HEK293 (cell line): ENCODE results near the gene ZNF625.

ENCODE experiments used
- CTCF ChIA-PET: fragments of 350-600 bp; formaldehyde crosslinking; extraction: SDS; loops from one replicate; lab custom pipeline; 2021; ENCODE audit warnings: antibody characterized with exemption; lab: Yijun Ruan, JAX
- POLR2A ChIA-PET: fragments of 300-600 bp; formaldehyde crosslinking; extraction: SDS; loops from one replicate; lab custom pipeline; 2020; ENCODE audit warnings: antibody characterized with exemption, inconsistent platforms; lab: Yijun Ruan, JAX
- H3K27ac ChIP-seq: fragments of 200-500 bp; sonication (Bioruptor generic); 2 replicates; pipeline ENCODE4 v1.5.1; 2014; ENCODE audit warnings: low read depth, low read length, control low read depth, inconsistent platforms; ENCODE audit errors: extremely low read depth
- H3K36me3 ChIP-seq, 2 experiments: fragments of 200-500 bp in 1 of 2; sonication (Bioruptor generic) in 1 of 2; 1 replicate in 1 of 2; 2 replicates in 1 of 2; pipeline ENCODE4 v1.5.1; 2014 to 2017; ENCODE audit warnings: inconsistent platforms in 2 of 2, low read length in 2 of 2; ENCODE audit not compliant: control insufficient read depth in 2 of 2, insufficient read depth in 1 of 2
- H3K4me1 ChIP-seq: fragments of 200-500 bp; sonication (Bioruptor generic); 2 replicates; pipeline ENCODE4 v1.5.1; 2014; ENCODE audit warnings: mild to moderate bottlenecking, low read length, inconsistent platforms; ENCODE audit not compliant: control insufficient read depth, insufficient read depth
- H3K4me3 ChIP-seq: 2 replicates; pipeline ENCODE4 v1.5.1; 2011; ENCODE audit warnings: low read depth, mild to moderate bottlenecking, control low read depth, low read length, moderate library complexity
- H3K9me3 ChIP-seq: fragments of 200-500 bp; sonication (Bioruptor generic); 2 replicates; pipeline ENCODE4 v1.5.1; 2014; ENCODE audit warnings: low read depth, low read length, inconsistent platforms; ENCODE audit not compliant: control insufficient read depth, insufficient read depth
- BCL6B ChIP-seq: fragments of 450-650 bp; formaldehyde crosslinking; IDR thresholded peaks from 2 replicates; pipeline ENCODE4 v1.5.1; 2017; ENCODE audit warnings: missing biosample characterization, missing genetic modification characterization
- GFI1B ChIP-seq: fragments of 450-650 bp; formaldehyde crosslinking; IDR thresholded peaks from 2 replicates; pipeline ENCODE4 v1.5.1; 2016; ENCODE audit warnings: missing biosample characterization, missing genetic modification characterization
- HIC1 ChIP-seq: fragments of 450-650 bp; formaldehyde crosslinking; IDR thresholded peaks from 2 replicates; pipeline ENCODE4 v1.5.1; 2016; ENCODE audit warnings: missing biosample characterization, missing genetic modification characterization
- HOXA7 ChIP-seq: sonication (generic); formaldehyde crosslinking; IDR thresholded peaks from 2 replicates; pipeline ENCODE4 v1.8.1; 2022; ENCODE audit warnings: missing genetic modification reagents, borderline replicate concordance
- OSR2 ChIP-seq: fragments of 450-650 bp; formaldehyde crosslinking; IDR thresholded peaks from 2 replicates; pipeline ENCODE4 v1.5.1; 2016; ENCODE audit warnings: missing biosample characterization, missing genetic modification characterization
- PRDM1 ChIP-seq: fragments of 450-650 bp; formaldehyde crosslinking; IDR thresholded peaks from 2 replicates; pipeline ENCODE4; 2016; ENCODE audit warnings: missing biosample characterization, missing genetic modification characterization
- ZNF132 ChIP-seq: fragments of 450-650 bp; formaldehyde crosslinking; IDR thresholded peaks from 2 replicates; pipeline ENCODE4 v1.5.1; 2017; ENCODE audit warnings: missing biosample characterization, missing genetic modification characterization, borderline replicate concordance
- ZNF138 ChIP-seq: fragments of 450-650 bp; formaldehyde crosslinking; IDR thresholded peaks from 2 replicates; pipeline ENCODE4 v1.5.1; 2016; ENCODE audit warnings: missing biosample characterization, missing genetic modification characterization, borderline replicate concordance
- ZNF211 ChIP-seq: fragments of 450-650 bp; formaldehyde crosslinking; IDR thresholded peaks from 2 replicates; pipeline ENCODE4 v1.5.1; 2016; ENCODE audit warnings: low read depth, missing biosample characterization, missing genetic modification characterization
- ZNF223 ChIP-seq: fragments of 450-650 bp; formaldehyde crosslinking; IDR thresholded peaks from 2 replicates; pipeline ENCODE4 v1.5.1; 2016; ENCODE audit warnings: missing biosample characterization, missing genetic modification characterization
- ZNF239 ChIP-seq: fragments of 450-650 bp; formaldehyde crosslinking; IDR thresholded peaks from 2 replicates; pipeline ENCODE4 v1.5.1; 2016; ENCODE audit warnings: missing biosample characterization, missing genetic modification characterization
- ZNF335 ChIP-seq: fragments of 450-650 bp; formaldehyde crosslinking; conservative IDR thresholded peaks from 2 replicates; pipeline ENCODE4 v1.5.1; 2016; ENCODE audit warnings: missing biosample characterization, missing genetic modification characterization
- ZNF37A ChIP-seq: fragments of 450-650 bp; IDR thresholded peaks from 2 replicates; pipeline ENCODE4 v1.5.1; 2018; ENCODE audit warnings: missing biosample characterization, missing genetic modification characterization
- ZNF560 ChIP-seq: fragments of 450-650 bp; formaldehyde crosslinking; IDR thresholded peaks from 2 replicates; pipeline ENCODE4 v1.5.1; 2017; ENCODE audit warnings: missing biosample characterization, missing genetic modification characterization, borderline replicate concordance
- ZNF621 ChIP-seq: fragments of 450-650 bp; formaldehyde crosslinking; IDR thresholded peaks from 2 replicates; pipeline ENCODE4 v1.5.1; 2017; ENCODE audit warnings: missing biosample characterization, missing genetic modification characterization
- ZNF624 ChIP-seq: fragments of 450-650 bp; formaldehyde crosslinking; IDR thresholded peaks from 2 replicates; pipeline ENCODE4 v1.5.1; 2017; ENCODE audit warnings: missing biosample characterization, missing genetic modification characterization
- ZNF664 ChIP-seq: fragments of 450-650 bp; formaldehyde crosslinking; IDR thresholded peaks from 2 replicates; pipeline ENCODE4 v1.5.1; 2016; ENCODE audit warnings: missing biosample characterization, missing genetic modification characterization
- ZNF707 ChIP-seq: fragments of 450-650 bp; formaldehyde crosslinking; IDR thresholded peaks from 2 replicates; pipeline ENCODE4 v1.5.1; 2016; ENCODE audit warnings: missing biosample characterization, missing genetic modification characterization
- ZNF776 ChIP-seq: fragments of 450-650 bp; formaldehyde crosslinking; IDR thresholded peaks from 2 replicates; pipeline ENCODE4 v1.5.0; 2017; ENCODE audit warnings: missing biosample characterization, missing genetic modification characterization, borderline replicate concordance
- ZNF791 ChIP-seq: fragments of 450-650 bp; formaldehyde crosslinking; IDR thresholded peaks from 2 replicates; pipeline ENCODE4 v1.5.1; 2016; ENCODE audit warnings: missing biosample characterization, missing genetic modification characterization
- TF ChIP-seq, protein P1 (sequence below): fragments of 450-650 bp; formaldehyde crosslinking; IDR thresholded peaks from 2 replicates; pipeline ENCODE4 v1.5.1; 2017; ENCODE audit warnings: missing biosample characterization, missing genetic modification characterization
- TF ChIP-seq, protein P2 (sequence below): fragments of 450-650 bp; formaldehyde crosslinking; IDR thresholded peaks from 2 replicates; pipeline ENCODE4 v1.5.1; 2016; ENCODE audit warnings: missing biosample characterization, missing genetic modification characterization, low read depth

ZNF625 gene

GRCh38 chr19:12117201-12117970 lies 39.1 kb downstream of the ZNF625 start (continued):
- TF ChIP-seq, protein P1, sequence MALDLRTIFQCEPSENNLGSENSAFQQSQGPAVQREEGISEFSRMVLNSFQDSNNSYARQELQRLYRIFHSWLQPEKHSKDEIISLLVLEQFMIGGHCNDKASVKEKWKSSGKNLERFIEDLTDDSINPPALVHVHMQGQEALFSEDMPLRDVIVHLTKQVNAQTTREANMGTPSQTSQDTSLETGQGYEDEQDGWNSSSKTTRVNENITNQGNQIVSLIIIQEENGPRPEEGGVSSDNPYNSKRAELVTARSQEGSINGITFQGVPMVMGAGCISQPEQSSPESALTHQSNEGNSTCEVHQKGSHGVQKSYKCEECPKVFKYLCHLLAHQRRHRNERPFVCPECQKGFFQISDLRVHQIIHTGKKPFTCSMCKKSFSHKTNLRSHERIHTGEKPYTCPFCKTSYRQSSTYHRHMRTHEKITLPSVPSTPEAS, result no peak
- TF ChIP-seq ZNF624 (tag by site-specific recombination), result no peak
- TF ChIP-seq OSR2 (tag by site-specific recombination), result no peak

DNA sequence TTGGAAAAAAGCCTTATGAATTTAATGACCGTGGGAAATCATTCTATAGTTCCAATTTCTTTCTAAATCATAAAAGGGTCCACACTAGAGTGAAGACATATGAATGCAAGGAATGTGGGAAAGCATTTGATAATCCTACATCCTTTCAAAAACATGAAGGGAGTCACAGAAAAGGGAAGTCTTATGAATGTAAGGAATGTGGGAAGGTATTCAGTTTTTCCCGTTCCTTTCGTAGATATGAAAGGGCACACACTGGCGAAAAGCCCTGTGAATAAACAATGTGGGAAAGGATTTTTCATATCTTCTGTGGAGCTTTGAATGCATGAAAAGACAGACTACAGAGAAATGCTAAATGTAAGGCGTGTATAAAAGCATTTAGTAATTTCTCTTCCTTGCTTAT lies 43.4 kb downstream of the ZNF625 start:
- Histone ChIP-seq H3K36me3 (no peaks in the 10 kb centered on the region), H3K4me1 (no peaks in the 10 kb centered on the region), H3K9me3 (no peaks in the 10 kb centered on the region), H3K4me3 (no peak overlapping the region), H3K27ac (no peak overlapping the region)
- no peak for TF ChIP-seq BCL6B
- TF ChIP-seq ZNF791 (tag by site-specific recombination), result no peak
- TF ChIP-seq ZNF37A (tag by site-specific recombination), result no peak
- no peak for TF ChIP-seq ZNF239 (tag by site-specific recombination)
- no peak for TF ChIP-seq HIC1 (tag by site-specific recombination)
- TF ChIP-seq ZNF223 (tag by site-specific recombination), result no peak
- TF ChIP-seq ZNF707 (tag by site-specific recombination), result no peak
- no peak for TF ChIP-seq ZNF776 (tag by site-specific recombination)
- TF ChIP-seq, protein P2, sequence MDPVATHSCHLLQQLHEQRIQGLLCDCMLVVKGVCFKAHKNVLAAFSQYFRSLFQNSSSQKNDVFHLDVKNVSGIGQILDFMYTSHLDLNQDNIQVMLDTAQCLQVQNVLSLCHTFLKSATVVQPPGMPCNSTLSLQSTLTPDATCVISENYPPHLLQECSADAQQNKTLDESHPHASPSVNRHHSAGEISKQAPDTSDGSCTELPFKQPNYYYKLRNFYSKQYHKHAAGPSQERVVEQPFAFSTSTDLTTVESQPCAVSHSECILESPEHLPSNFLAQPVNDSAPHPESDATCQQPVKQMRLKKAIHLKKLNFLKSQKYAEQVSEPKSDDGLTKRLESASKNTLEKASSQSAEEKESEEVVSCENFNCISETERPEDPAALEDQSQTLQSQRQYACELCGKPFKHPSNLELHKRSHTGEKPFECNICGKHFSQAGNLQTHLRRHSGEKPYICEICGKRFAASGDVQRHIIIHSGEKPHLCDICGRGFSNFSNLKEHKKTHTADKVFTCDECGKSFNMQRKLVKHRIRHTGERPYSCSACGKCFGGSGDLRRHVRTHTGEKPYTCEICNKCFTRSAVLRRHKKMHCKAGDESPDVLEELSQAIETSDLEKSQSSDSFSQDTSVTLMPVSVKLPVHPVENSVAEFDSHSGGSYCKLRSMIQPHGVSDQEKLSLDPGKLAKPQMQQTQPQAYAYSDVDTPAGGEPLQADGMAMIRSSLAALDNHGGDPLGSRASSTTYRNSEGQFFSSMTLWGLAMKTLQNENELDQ (tag by site-specific recombination), result no peak
- no peak for TF ChIP-seq ZNF621 (tag by site-specific recombination)
- TF ChIP-seq ZNF335 (tag by site-specific recombination), result no peak
- TF ChIP-seq ZNF560, result no peak
- TF ChIP-seq PRDM1 (tag by site-specific recombination), result no peak
- no peak for TF ChIP-seq ZNF132
- TF ChIP-seq GFI1B, result no peak
- no peak for TF ChIP-seq ZNF211
- no peak for TF ChIP-seq ZNF138 (tag by site-specific recombination)
- TF ChIP-seq HOXA7 (CRISPR knock-in tag), result no peak
- TF ChIP-seq ZNF664 (tag by site-specific recombination), result no peak
- ChIA-PET CTCF (interaction anchor here (0.6 kb wide), 1 partner anchor 149 kb away, joined by 3 read pairs; no protein-coding TSS in a partner anchor), POLR2A (no interaction called here)
